ENCODE data around the gene TP53INP2. TPM values are rescaled to one million over a fixed set of nuclear protein-coding genes. Genes with fewer than 3 reads are reported as not detected.
A peak's percentile ranks its signal among the peaks of the same experiment; 100 is the strongest.
"Not testable (repeated sequence)": the region's sequence is repeated elsewhere in the genome, so short reads cannot be mapped to it uniquely, and the experiment has no call there.

Gene TP53INP2
- total RNA-seq: 1 to 10 TPM; 2.3 to 2.5 TPM

DNA sequence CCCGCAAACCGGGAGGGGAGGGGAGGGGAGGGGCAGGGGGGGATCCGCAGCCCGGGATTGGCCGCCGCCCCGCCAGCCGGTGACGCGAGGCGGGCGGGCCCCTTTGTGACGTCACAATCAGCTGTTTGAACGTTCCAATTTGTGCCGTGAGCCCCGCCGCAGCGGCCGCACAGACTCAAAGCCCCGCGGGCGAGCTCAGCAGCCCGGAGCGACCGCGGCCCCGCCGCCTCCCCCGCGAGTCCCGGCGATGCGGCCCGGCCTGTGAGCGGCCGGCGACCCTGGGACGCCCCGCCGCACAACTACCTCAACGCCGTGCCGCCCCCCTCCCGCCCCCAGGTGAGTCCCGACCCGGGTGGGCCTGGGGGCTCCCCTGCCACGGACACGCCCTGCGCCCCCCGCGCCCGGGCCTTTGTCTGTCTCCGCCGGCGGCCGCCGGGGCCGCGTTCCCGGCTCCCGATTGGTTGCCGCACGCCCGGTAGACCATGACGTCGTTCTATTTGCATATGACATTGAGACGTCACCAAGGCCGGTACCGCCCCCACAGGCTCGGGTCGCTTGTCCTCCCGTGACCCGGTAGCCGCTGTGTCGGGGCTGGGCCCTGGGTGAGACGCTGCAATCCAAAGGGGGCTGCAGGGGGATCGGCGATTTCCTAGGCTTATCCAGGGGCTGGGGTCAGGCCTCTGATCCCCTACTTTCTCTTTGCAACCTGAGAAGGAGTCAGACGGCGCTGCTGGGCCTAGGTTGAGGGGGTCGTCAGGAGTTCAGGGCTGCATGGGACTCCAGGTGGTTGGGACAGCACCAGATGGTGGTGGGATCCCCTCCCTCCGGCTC, at the start of gene TP53INP2:
Gene TP53INP2 (plus strand): TSS at position 168 of the 831 bp plus-strand sequence. CDS start 4,396 bp downstream, outside the sequence.
- ChIA-PET POLR2A (interaction anchor here (0.6 to 1.3 kb wide), 4 partner anchors 27 to 187 kb away, joined by 3 to 5 read pairs (median 4); partner anchors contain the start of gene PIGU), CTCF (interaction anchor here (0.6 to 11.3 kb wide), 5 partner anchors 18 to 392 kb away, joined by 3 to 138 read pairs (median 5); no protein-coding TSS in a partner anchor)
- H3K27me3 Mint-ChIP-seq: no peaks in the 10 kb centered on the region
- H3K9me3 Mint-ChIP-seq: no peaks in the 10 kb centered on the region
- intact Hi-C loops (cut with micrococcal nuclease): loop anchor here (1.0 kb wide), 2 partner anchors 27 to 146 kb away; partner anchors contain the start of genes MAP1LC3A and PIGU
- H3K4me1 Mint-ChIP-seq (ENCODE audit: low read depth): peaks cover 17% of the 10 kb centered on the region
- H3K36me3 Mint-ChIP-seq: no peaks in the 10 kb centered on the region
- H3K27ac Mint-ChIP-seq: peak within 1 kb of the TSS; percentile 63
- DNase-seq: peak; percentile 89
- H3K4me3 Mint-ChIP-seq: peak within 1 kb of the TSS; percentile 82

DNA sequence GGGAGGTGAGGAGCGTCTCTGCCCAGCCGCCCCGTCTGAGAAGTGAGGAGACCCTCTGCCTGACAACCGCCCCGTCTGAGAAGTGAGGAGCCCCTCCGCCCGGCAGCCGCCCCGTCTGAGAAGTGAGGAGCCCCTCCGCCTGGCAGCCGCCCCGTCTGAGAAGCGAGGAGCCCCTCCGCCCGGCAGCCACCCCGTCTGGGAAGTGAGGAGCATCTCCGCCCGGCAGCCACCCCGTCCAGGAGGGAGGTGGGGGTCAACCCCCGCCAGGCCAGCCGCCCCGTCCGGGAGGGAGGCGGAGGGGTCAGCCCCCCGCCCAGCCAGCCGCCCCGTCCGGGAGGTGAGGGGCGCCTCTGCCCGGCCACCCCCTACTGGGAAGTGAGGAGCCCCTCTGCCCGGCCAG, 45.5 kb upstream of the TP53INP2 start:
- POLR2A ChIA-PET; H3K27ac Mint-ChIP-seq; intact Hi-C loops (cut with micrococcal nuclease); H3K4me1 Mint-ChIP-seq (ENCODE audit: low read depth); H3K4me3 Mint-ChIP-seq; CTCF ChIA-PET; H3K9me3 Mint-ChIP-seq; DNase-seq; H3K36me3 Mint-ChIP-seq; H3K27me3 Mint-ChIP-seq: not testable (repeated sequence)

DNA sequence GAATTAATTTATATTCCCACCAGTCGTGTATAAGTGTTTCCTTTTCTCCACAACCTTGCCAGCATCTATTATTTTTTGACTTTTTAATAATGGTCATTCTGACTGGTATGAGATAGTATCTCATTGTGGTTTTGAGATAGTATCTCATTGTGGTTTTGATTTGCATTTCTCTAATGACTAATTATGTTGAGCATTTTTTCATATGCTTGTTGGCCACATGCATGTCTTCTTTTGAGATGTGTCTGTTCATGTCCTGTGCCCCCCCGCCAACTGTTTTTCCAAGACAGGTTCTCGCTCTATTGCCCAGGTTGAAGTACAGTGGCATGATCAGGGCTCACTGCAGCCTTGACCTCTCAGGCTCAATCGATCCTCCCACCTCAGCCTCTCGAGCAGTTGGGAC, 42.3 kb upstream of the TP53INP2 start:
- H3K4me1 Mint-ChIP-seq (ENCODE audit: low read depth); H3K9me3 Mint-ChIP-seq; intact Hi-C loops (cut with micrococcal nuclease); H3K4me3 Mint-ChIP-seq; H3K36me3 Mint-ChIP-seq; POLR2A ChIA-PET; H3K27me3 Mint-ChIP-seq; CTCF ChIA-PET; H3K27ac Mint-ChIP-seq: not testable (repeated sequence)
- DNase-seq: peak; percentile 21

DNA sequence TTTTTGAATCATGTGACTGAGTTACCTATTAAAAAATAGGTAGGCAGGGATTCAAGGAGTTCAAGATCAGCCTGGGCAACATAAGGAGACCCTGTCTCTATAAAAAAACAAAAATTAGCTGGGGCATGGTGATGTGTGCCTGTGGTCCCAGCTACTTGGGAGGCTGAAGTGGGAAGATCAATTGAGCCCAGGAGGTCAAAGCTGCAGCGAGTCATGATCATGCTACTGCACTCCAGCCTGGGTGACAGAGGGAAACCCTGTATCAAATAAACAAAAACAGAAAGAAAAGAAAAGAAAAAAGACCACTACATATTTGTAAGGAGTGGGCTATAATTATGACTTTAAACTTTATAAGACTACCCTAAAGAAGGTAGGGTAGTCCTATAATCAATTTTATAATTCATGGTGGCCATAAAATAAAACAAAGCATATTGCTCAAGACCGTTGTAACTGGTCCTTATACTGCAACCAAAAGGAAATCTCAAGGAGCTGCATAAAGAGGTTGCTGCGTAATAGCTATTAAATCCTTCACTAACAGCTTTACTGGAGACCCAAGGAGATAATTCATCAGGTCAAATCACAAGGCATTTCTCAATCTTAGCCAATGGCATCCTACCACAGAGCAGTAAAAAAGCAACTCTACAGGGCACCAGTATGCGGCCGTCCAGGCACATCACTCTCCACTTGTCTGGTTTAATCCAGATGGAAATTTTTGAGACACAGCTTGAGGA, 40.8 kb upstream of the TP53INP2 start:
- ChIA-PET CTCF (interaction anchor here (0.6 to 2.1 kb wide), 3 partner anchors 57 to 429 kb away, joined by 3 to 6 read pairs (median 3); no protein-coding TSS in a partner anchor), POLR2A (no interaction called here)
- DNase-seq: no peak
- Mint-ChIP-seq H3K27ac (no peak overlapping the region), H3K9me3 (no peaks in the 10 kb centered on the region), H3K4me3 (no peak overlapping the region), H3K27me3 (no peaks in the 10 kb centered on the region), H3K36me3 (no peaks in the 10 kb centered on the region), H3K4me1 (ENCODE audit: low read depth) (peaks cover 9% of the 10 kb centered on the region)
- intact Hi-C loops (cut with micrococcal nuclease): no loop called here

DNA sequence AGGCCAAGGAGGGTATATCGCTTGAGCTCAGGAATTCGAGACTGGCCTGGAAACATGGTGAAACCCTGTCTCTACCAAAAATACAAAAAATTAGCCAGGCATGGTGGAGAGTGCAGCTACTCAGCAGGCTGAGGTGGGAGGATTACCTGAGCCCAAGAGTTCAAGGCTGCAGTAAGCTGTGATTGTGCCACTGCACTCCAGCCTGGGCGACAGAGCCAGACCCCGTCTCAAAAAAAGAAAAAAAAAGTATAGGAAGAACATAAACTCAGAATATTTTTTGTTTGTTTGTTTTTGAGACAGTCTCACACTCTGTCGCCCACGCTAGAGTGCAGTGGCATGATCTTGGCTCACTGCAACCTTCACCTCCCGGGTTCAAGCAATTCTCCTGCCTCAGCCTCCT, 39.4 kb upstream of the TP53INP2 start:
- H3K4me3 Mint-ChIP-seq, H3K27me3 Mint-ChIP-seq, POLR2A ChIA-PET: not testable (repeated sequence)

GRCh38 chr20:34669094-34669493, 35.0 kb upstream of the TP53INP2 start:
- Mint-ChIP-seq H3K4me1 (ENCODE audit: low read depth) (no peaks in the 10 kb centered on the region), H3K4me3 (no peak overlapping the region), H3K27ac (no peak overlapping the region), H3K9me3 (no peaks in the 10 kb centered on the region), H3K36me3 (peaks cover 7% of the 10 kb centered on the region), H3K27me3 (no peaks in the 10 kb centered on the region)
- CTCF ChIA-PET: no interaction called here
- intact Hi-C loops (cut with micrococcal nuclease): no loop called here
- POLR2A ChIA-PET: interaction anchor here (0.6 kb wide), 1 partner anchor 380 kb away, joined by 4 read pairs; no protein-coding TSS in a partner anchor
- no peak for DNase-seq

More for the DNA sequence above, 39.4 kb upstream of the TP53INP2 start:
- H3K9me3 Mint-ChIP-seq; intact Hi-C loops (cut with micrococcal nuclease); H3K27ac Mint-ChIP-seq; H3K36me3 Mint-ChIP-seq; DNase-seq; H3K4me1 Mint-ChIP-seq (ENCODE audit: low read depth): not testable (repeated sequence)
- CTCF ChIA-PET: interaction anchor here (2.1 kb wide), 1 partner anchor 352 kb away, joined by 6 read pairs; no protein-coding TSS in a partner anchor

DNA sequence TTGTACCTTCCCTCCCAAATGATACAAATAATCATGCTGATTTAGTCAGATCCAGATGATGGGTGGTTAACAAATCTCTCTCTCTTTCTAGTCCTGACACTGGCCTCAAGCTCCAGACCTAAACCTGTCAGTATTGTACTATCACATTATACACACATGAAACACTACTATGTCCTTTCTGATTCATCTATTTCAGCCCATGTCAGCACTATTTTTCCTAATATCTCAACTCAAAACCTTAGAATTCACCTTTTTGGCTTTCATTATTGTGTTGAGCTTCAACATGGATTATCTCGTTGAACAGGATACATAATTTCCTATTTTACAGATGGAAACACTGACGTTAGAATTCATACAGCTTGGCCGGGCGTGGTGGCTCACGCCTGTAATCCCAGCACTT, 30.7 kb upstream of the TP53INP2 start:
- POLR2A ChIA-PET: no interaction called here
- CTCF ChIA-PET: no interaction called here
- intact Hi-C loops (cut with micrococcal nuclease): no loop called here

GRCh38 chr20:34675561-34675960, 28.6 kb upstream of the TP53INP2 start:
- Mint-ChIP-seq H3K36me3 (peaks cover 3% of the 10 kb centered on the region), H3K9me3 (no peaks in the 10 kb centered on the region), H3K27me3 (no peaks in the 10 kb centered on the region), H3K4me1 (ENCODE audit: low read depth) (peaks cover 24% of the 10 kb centered on the region), H3K27ac (no peak overlapping the region), H3K4me3 (peak overlapping the region; percentile 94)
- CTCF ChIA-PET: interaction anchor here (1.3 kb wide), 1 partner anchor 30 kb away, joined by 3 read pairs; no protein-coding TSS in a partner anchor
- intact Hi-C loops (cut with micrococcal nuclease): no loop called here
- POLR2A ChIA-PET: interaction anchor here (0.6 to 1.2 kb wide), 2 partner anchors 33 to 234 kb away, joined by 3 to 6 read pairs; no protein-coding TSS in a partner anchor
- no peak for DNase-seq

More for the DNA sequence above, 30.7 kb upstream of the TP53INP2 start:
- peaks cover 7% of the 10 kb centered on the region for H3K36me3 Mint-ChIP-seq
- H3K9me3 Mint-ChIP-seq: no peaks in the 10 kb centered on the region
- H3K4me1 Mint-ChIP-seq (ENCODE audit: low read depth): peaks cover 20% of the 10 kb centered on the region
- no peak overlapping the region for H3K4me3 Mint-ChIP-seq
- H3K27me3 Mint-ChIP-seq: no peaks in the 10 kb centered on the region
- DNase-seq: no peak
- no peak overlapping the region for H3K27ac Mint-ChIP-seq

- H3K4me1 Mint-ChIP-seq (ENCODE audit: low read depth): peaks cover 28% of the 10 kb centered on the region
- peaks cover 3% of the 10 kb centered on the region for H3K36me3 Mint-ChIP-seq
- peak overlapping the region; percentile 94 for H3K4me3 Mint-ChIP-seq
- intact Hi-C loops (cut with micrococcal nuclease): loop anchor here (2.0 kb wide), 1 partner anchor 159 kb away; the partner anchor contains the start of gene DYNLRB1
- CTCF ChIA-PET: interaction anchor here (1.3 kb wide), 2 partner anchors 30 to 138 kb away, joined by 3 read pairs; no protein-coding TSS in a partner anchor
- no peaks in the 10 kb centered on the region for H3K27me3 Mint-ChIP-seq
- no peak for DNase-seq
- H3K9me3 Mint-ChIP-seq: no peaks in the 10 kb centered on the region
- POLR2A ChIA-PET: interaction anchor here (0.6 to 1.3 kb wide), 4 partner anchors 32 to 313 kb away, joined by 3 to 6 read pairs (median 4); partner anchors contain the start of genes ITCH and MAP1LC3A
- H3K27ac Mint-ChIP-seq: peak overlapping the region; percentile 93
These were observed 28.0 kb upstream of the TP53INP2 start for GRCh38 chr20:34675993-34676641.

DNA sequence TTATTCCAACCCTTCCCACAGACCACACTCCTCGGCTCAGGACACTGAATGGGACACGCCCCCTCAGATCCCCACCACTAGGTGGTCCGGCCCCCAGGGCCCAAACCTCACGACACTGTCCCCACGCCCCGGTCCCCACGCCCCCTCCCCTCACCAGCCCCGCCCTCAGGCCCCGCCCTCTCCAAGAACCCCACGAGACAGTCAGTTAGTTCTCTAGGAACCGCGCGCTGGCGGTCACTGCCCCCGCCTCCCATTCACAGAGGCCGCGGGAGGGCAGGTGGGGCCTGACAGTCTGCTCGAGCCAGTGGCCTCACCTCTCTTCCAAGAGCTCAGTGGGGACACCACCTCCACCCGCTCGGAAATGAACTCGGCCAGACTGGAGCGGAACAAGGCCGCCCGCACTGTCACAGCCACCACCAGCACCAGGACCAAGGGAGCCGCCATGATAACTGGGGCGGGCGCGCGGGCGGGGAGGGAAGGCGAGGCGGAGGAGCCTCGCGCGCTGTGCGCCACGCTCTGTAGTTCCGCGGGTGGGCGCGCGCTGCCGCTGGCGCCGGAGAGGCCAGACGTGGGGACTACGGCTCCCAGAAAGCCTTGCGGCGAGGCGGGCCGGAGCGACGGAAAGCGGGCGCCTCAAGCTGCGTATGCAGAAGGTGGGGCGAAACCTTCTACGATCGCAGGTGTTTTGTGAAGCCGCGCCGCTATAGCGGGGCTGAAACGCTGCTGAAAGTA, 27.3 kb upstream of the TP53INP2 start, which contains the start of gene PIGU:
Gene PIGU (minus strand): TSS at position 451 of the 732 bp plus-strand sequence. CDS start 7 bp downstream, at position 444.
- intact Hi-C loops (cut with micrococcal nuclease): loop anchor here (1.0 to 2.0 kb wide), 3 partner anchors 27 to 160 kb away; partner anchors contain the start of genes DYNLRB1 and TP53INP2
- peak within 1 kb of the TSS; percentile 94 for H3K4me3 Mint-ChIP-seq
- peaks cover 28% of the 10 kb centered on the region for H3K4me1 Mint-ChIP-seq (ENCODE audit: low read depth)
- DNase-seq: peak; percentile 97
- CTCF ChIA-PET: interaction anchor here (0.6 to 1.3 kb wide), 5 partner anchors 29 to 303 kb away, joined by 3 to 5 read pairs (median 3); no protein-coding TSS in a partner anchor
- H3K27me3 Mint-ChIP-seq: no peaks in the 10 kb centered on the region
- peak within 1 kb of the TSS; percentile 93 for H3K27ac Mint-ChIP-seq
- POLR2A ChIA-PET: interaction anchor here (1.2 to 1.6 kb wide), 4 partner anchors 27 to 314 kb away, joined by 3 to 4 read pairs (median 4); partner anchors contain the start of genes ITCH, MAP1LC3A and TP53INP2
- no peaks in the 10 kb centered on the region for H3K9me3 Mint-ChIP-seq
- peaks cover 3% of the 10 kb centered on the region for H3K36me3 Mint-ChIP-seq
